A549 (cell line): ENCODE measurements around the gene NTRK2. TPM values are rescaled to one million over a fixed set of nuclear protein-coding genes. Genes with fewer than 3 reads are reported as not detected.

Experiments used
- ATAC-seq, 2 experiments: fragments of 200-7000 bp in 1 of 2; fragments of >200 bp in 1 of 2; cut with Nextera tagmentation in 1 of 2; cut with Tn5 transposase in 1 of 2; 3 replicates each; pipeline versions ENCODE4 v1.8.0 to v1.9.1; 2018 to 2020; ENCODE audit warnings: mild to moderate bottlenecking in 1 of 2, moderate library complexity in 1 of 2
- CTCF ChIA-PET: fragments of 300-600 bp; sonication (Branson Sonifier 250); formaldehyde crosslinking; extraction: SDS; loops from one replicate; lab custom pipeline; 2021; ENCODE audit warnings: antibody characterized with exemption, inconsistent platforms; lab: Yijun Ruan, JAX
- POLR2A ChIA-PET: fragments of 350-600 bp; formaldehyde crosslinking; extraction: SDS; loops from one replicate; lab custom pipeline; 2021; ENCODE audit warnings: antibody characterized with exemption, inconsistent platforms; lab: Yijun Ruan, JAX
- DNase-seq, 2 experiments: peaks; one replicate each; pipeline versions ENCODE4 v3.0.0 to v3.0.0-alpha.2; 2011 to 2016; ENCODE audit warnings: low read depth in 1 of 2, low spot score in 1 of 2
- FAIRE-seq: peaks from 2 replicates; lab custom pipeline; 2011; peaks lifted over from hg19 to GRCh38; lab: Jason Lieb, UNC
- H3K27ac ChIP-seq, 2 experiments: fragments of >200 bp; sonication (Bioruptor Twin); formaldehyde crosslinking; 3 replicates each; pipeline ENCODE4 v1.5.1; 2016 to 2017
- H3K4me1 ChIP-seq: fragments of >200 bp; sonication (Bioruptor Twin); formaldehyde crosslinking; 3 replicates; pipeline ENCODE4 v1.6.1; 2016
- H3K4me2 ChIP-seq: fragments of >200 bp; sonication (Bioruptor Twin); formaldehyde crosslinking; 3 replicates; pipeline ENCODE4 v1.6.1; 2016
- H3K4me3 ChIP-seq: fragments of >200 bp; sonication (Bioruptor Twin); formaldehyde crosslinking; 3 replicates; pipeline ENCODE4 v1.5.1; 2016
- H3K9me3 ChIP-seq: fragments of >200 bp; sonication (Bioruptor Twin); formaldehyde crosslinking; 3 replicates; pipeline ENCODE4 v1.6.1; 2016
- BHLHE40 ChIP-seq: IDR thresholded peaks from 2 replicates; pipeline ENCODE4 v1.6.1; 2012; ENCODE audit warnings: low read depth, low read length, inconsistent platforms
- CBX2 ChIP-seq: fragments of 200-600 bp; sonication (generic); IDR thresholded peaks from 2 replicates; pipeline ENCODE4 v1.6.1; 2016; ENCODE audit warnings: low read depth, mild to moderate bottlenecking, borderline replicate concordance
- CHD2 ChIP-seq: fragments of 150-350 bp; IDR thresholded peaks from 2 replicates; pipeline ENCODE4 v1.6.1; 2014; ENCODE audit warnings: low read length; ENCODE audit not compliant: partially characterized antibody
- E2F6 ChIP-seq: IDR thresholded peaks from 2 replicates; pipeline ENCODE4 v1.6.1; 2012; ENCODE audit warnings: low read depth, borderline replicate concordance
- ELK1 ChIP-seq: fragments of 150-350 bp; IDR thresholded peaks from 2 replicates; pipeline ENCODE4 v1.6.1; 2014; ENCODE audit warnings: low read depth, mild to moderate bottlenecking, low read length
- FOSB ChIP-seq: fragments of 250-450 bp; sonication (Bioruptor Pico); IDR thresholded peaks from 2 replicates; pipeline ENCODE4 v1.5.0; 2020; ENCODE audit warnings: mild to moderate bottlenecking, moderate library complexity
- HES2 ChIP-seq: fragments of >200 bp; sonication (Bioruptor Twin); formaldehyde crosslinking; IDR thresholded peaks from 2 replicates; pipeline ENCODE4 v1.6.1; 2016
- HEYL ChIP-seq: fragments of 250-450 bp; sonication (Bioruptor Pico); IDR thresholded peaks from 2 replicates; pipeline ENCODE4 v1.8.0; 2021; ENCODE audit warnings: mild to moderate bottlenecking, moderate library complexity
- HMGXB4 ChIP-seq: fragments of 250-450 bp; sonication (Bioruptor Pico); IDR thresholded peaks from 2 replicates; pipeline ENCODE4 v1.5.0; 2021; ENCODE audit warnings: mild to moderate bottlenecking, moderate library complexity, borderline replicate concordance
- HOXA7 ChIP-seq: fragments of 250-450 bp; sonication (Bioruptor Pico); IDR thresholded peaks from 2 replicates; pipeline ENCODE4 v1.5.0; 2020; ENCODE audit warnings: mild to moderate bottlenecking, moderate library complexity
- HOXB13 ChIP-seq: fragments of 250-450 bp; sonication (Bioruptor Pico); IDR thresholded peaks from 2 replicates; pipeline ENCODE4 v1.5.0; 2020; ENCODE audit warnings: low read depth, mild to moderate bottlenecking, moderate library complexity
- HOXB5 ChIP-seq: fragments of 250-450 bp; sonication (Bioruptor Pico); IDR thresholded peaks from 2 replicates; pipeline ENCODE4 v1.5.0; 2020; ENCODE audit warnings: mild to moderate bottlenecking, moderate library complexity
- KDM5A ChIP-seq: fragments of 200-600 bp; sonication (generic); IDR thresholded peaks from 2 replicates; pipeline ENCODE4 v1.6.1; 2016; ENCODE audit warnings: antibody characterized with exemption, mild to moderate bottlenecking
- MAFK ChIP-seq: fragments of 450-650 bp; IDR thresholded peaks from 2 replicates; pipeline ENCODE4 v1.6.1; 2014; ENCODE audit not compliant: partially characterized antibody
- MAX ChIP-seq: IDR thresholded peaks from 2 replicates; pipeline ENCODE4 v1.6.1; 2012
- NR3C1 ChIP-seq: fragments of >200 bp; sonication (Bioruptor Twin); formaldehyde crosslinking; IDR thresholded peaks from 3 replicates; pipeline ENCODE4 v1.6.1; 2017
- PBX3 ChIP-seq: IDR thresholded peaks from 2 replicates; pipeline ENCODE4 v1.6.1; 2012
- POLR2A ChIP-seq: IDR thresholded peaks from 2 replicates; pipeline ENCODE4 v1.6.1; 2012; ENCODE audit warnings: mild to moderate bottlenecking, low read length
- RFX5 ChIP-seq: fragments of 450-650 bp; IDR thresholded peaks from 2 replicates; pipeline ENCODE4 v1.7.1; 2014; ENCODE audit warnings: antibody characterized with exemption, mild to moderate bottlenecking, moderate library complexity
- SMC3 ChIP-seq: fragments of >200 bp; sonication (Bioruptor Twin); formaldehyde crosslinking; IDR thresholded peaks from 3 replicates; pipeline ENCODE4 v1.6.1; 2018; ENCODE audit warnings: inconsistent platforms
- SREBF2 ChIP-seq: fragments of 450-650 bp; IDR thresholded peaks from 2 replicates; pipeline ENCODE4 v1.6.1; 2014; ENCODE audit warnings: mild to moderate bottlenecking, moderate library complexity
- TP53 ChIP-seq: fragments of 250-450 bp; sonication (Bioruptor Pico); IDR thresholded peaks from 2 replicates; pipeline ENCODE4 v1.5.0; 2021; ENCODE audit warnings: mild to moderate bottlenecking, moderate library complexity
- ZC3H11A ChIP-seq: fragments of 450-650 bp; IDR thresholded peaks from 2 replicates; pipeline ENCODE4 v1.6.1; 2014; ENCODE audit warnings: antibody characterized with exemption, mild to moderate bottlenecking
- ZFP36 ChIP-seq: fragments of 450-650 bp; IDR thresholded peaks from 2 replicates; pipeline ENCODE4 v1.6.1; 2014; ENCODE audit warnings: borderline replicate concordance; ENCODE audit not compliant: partially characterized antibody
- ZSCAN20 ChIP-seq: fragments of 250-450 bp; sonication (Bioruptor Pico); IDR thresholded peaks from 2 replicates; pipeline ENCODE4 v1.8.0; 2022; ENCODE audit warnings: mild to moderate bottlenecking, moderate library complexity
- WGBS: methylation state at CpG from one replicate; pipeline ENCODE4 v1.1.6; 2017; ENCODE audit errors: missing lambda C conversion rate; 5-methylcytosine and 5-hydroxymethylcytosine counted together
- polyA plus RNA-seq, 4 experiments: library from polyadenylated mRNA; depleted of rRNA in 3 of 4; stranded (reverse); fragments of >200 nt; fragmentation: RNase III in 1 of 4; extraction: RNeasy Plus Mini Kit Qiagen cat#74134 plus additional on column Dnase treatment in 1 of 4; gene quantifications; 2 replicates in 3 of 4; 3 replicates in 1 of 4; pipeline ENCODE4 v1.2.3, GENCODE V29; 2011 to 2017

Gene NTRK2
- polyA plus RNA-seq, 2 of the 4 experiments (the other 2 are of a cell fraction) = 0.03 TPM

- H3K27ac ChIP-seq = no peak overlapping the region
- no peak for DNase-seq
- no peaks in the 10 kb centered on the region for H3K9me3 ChIP-seq
- POLR2A ChIA-PET = no interaction called here
- no peak overlapping the region for H3K4me3 ChIP-seq
- CTCF ChIA-PET = interaction anchor here (1.3 kb wide), 1 partner anchor 16 kb away, joined by 3 read pairs; no protein-coding TSS in a partner anchor
- WGBS = 41% methylated on average over 4 of the region's 4 CpGs
- TF ChIP-seq KDM5A = no peak
- peak; percentile 59 for FAIRE-seq
- ATAC-seq = no peak
- H3K4me1 ChIP-seq = no peaks in the 10 kb centered on the region
- no peak overlapping the region for H3K4me2 ChIP-seq
These were observed 141.7 kb downstream of the NTRK2 start for GRCh38 chr9:84811072-84811750.

- Histone ChIP-seq H3K27ac (no peak overlapping the region), H3K4me1 (no peaks in the 10 kb centered on the region), H3K4me3 (no peak overlapping the region), H3K9me3 (no peaks in the 10 kb centered on the region), H3K4me2 (no peak overlapping the region)
- CTCF ChIA-PET = interaction anchor here (1.3 kb wide), 1 partner anchor 16 kb away, joined by 3 read pairs; no protein-coding TSS in a partner anchor
- TF ChIP-seq FOSB (CRISPR knock-in tag) (no peak), MAX (no peak), CHD2 (no peak), ZFP36 (no peak), ELK1 (no peak), KDM5A (no peak), ZC3H11A (no peak), RFX5 (no peak), ZSCAN20 (CRISPR knock-in tag) (no peak), SMC3 (no peak), HES2 (no peak), HOXA7 (CRISPR knock-in tag) (no peak), POLR2A (no peak), MAFK (no peak), E2F6 (no peak), HEYL (CRISPR knock-in tag) (no peak)
- POLR2A ChIA-PET = no interaction called here
- ATAC-seq (no peak), FAIRE-seq (no peak), DNase-seq (no peak)
- WGBS = 25% methylated on average over 1 of the region's 1 CpG
These were observed 142.2 kb downstream of the NTRK2 start for GRCh38 chr9:84811751-84812074.

GRCh38 chr9:84812355-84812754 lies 142.8 kb downstream of the NTRK2 start:
- Histone ChIP-seq H3K4me1 (no peaks in the 10 kb centered on the region), H3K4me2 (no peak overlapping the region), H3K9me3 (no peaks in the 10 kb centered on the region)
- 88% methylated on average over 5 of the region's 5 CpGs for WGBS
- ATAC-seq (no peak), DNase-seq (no peak)
- TF ChIP-seq TP53 (no peak), SMC3 (no peak), CBX2 (no peak), E2F6 (no peak), ZFP36 (no peak), SREBF2 (no peak), HOXB5 (no peak), NR3C1 (no peak), HOXB13 (no peak), HMGXB4 (CRISPR knock-in tag) (no peak), RFX5 (no peak), PBX3 (no peak), BHLHE40 (no peak), ZSCAN20 (CRISPR knock-in tag) (no peak)
- TF ChIP-seq, all 56 proteins: peak for 0
- CTCF ChIA-PET = interaction anchor here (1.2 to 1.3 kb wide), 2 partner anchors 11 to 15 kb away, joined by 3 to 4 read pairs; no protein-coding TSS in a partner anchor
- Histone ChIP-seq H3K27ac (no peak overlapping the region), H3K4me3 (no peak overlapping the region)
- no peak for FAIRE-seq
- POLR2A ChIA-PET = no interaction called here
